ENCODE results near the gene NUP43. TPM values are rescaled to one million over a fixed set of nuclear protein-coding genes. Genes with fewer than 3 reads are reported as not detected.

Gene NUP43
- total RNA-seq, 1 donor from 2014 or later: 54.4 TPM

DNA sequence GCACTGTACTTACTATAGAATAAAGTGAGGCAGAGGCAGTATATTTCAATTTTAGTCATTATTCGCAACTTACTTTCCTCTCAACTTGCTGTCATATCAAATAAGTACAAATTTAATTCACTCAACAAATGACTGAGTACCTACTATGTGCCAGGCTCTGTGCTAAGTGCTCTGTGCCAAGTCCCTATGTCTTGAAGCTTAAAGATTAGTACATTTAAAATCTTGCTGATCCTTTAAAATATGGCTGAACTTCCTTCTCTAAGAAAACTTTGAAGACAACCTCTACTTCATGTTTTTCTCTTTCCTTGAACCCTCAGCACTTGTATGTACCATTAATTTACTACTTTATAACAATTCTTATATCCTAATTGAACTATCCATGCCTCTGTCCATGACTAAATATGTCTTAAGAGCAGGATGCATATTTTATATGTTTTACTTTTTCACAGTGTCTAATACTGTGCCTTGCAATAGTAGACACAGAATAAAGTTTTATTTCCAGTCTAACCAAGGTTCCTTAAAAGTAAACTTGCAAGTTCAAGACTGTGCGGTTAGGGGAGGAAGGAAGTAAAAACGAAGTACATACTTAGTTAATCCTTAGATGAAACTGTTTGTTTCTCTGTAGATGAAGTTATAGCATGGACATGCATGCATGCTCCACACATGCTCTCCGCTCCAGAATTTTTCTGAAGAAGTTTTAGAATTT is 18.4 kb downstream of the NUP43 start:
- no peaks in the 10 kb centered on the region for H3K4me1 Mint-ChIP-seq (ENCODE audit: unreplicated experiment)
- no peak overlapping the region for H3K4me3 Mint-ChIP-seq (ENCODE audit: unreplicated experiment)
- no peaks in the 10 kb centered on the region for H3K9me3 Mint-ChIP-seq (ENCODE audit: unreplicated experiment)
- H3K27me3 Mint-ChIP-seq (ENCODE audit: unreplicated experiment): no peaks in the 10 kb centered on the region
- peaks cover 16% of the 10 kb centered on the region for H3K36me3 Mint-ChIP-seq (ENCODE audit: low read depth, unreplicated experiment)
- no peak overlapping the region for H3K27ac Mint-ChIP-seq (ENCODE audit: unreplicated experiment)
- DNase-seq (ENCODE audit: low spot score): no peak
- TF ChIP-seq, protein P1, sequence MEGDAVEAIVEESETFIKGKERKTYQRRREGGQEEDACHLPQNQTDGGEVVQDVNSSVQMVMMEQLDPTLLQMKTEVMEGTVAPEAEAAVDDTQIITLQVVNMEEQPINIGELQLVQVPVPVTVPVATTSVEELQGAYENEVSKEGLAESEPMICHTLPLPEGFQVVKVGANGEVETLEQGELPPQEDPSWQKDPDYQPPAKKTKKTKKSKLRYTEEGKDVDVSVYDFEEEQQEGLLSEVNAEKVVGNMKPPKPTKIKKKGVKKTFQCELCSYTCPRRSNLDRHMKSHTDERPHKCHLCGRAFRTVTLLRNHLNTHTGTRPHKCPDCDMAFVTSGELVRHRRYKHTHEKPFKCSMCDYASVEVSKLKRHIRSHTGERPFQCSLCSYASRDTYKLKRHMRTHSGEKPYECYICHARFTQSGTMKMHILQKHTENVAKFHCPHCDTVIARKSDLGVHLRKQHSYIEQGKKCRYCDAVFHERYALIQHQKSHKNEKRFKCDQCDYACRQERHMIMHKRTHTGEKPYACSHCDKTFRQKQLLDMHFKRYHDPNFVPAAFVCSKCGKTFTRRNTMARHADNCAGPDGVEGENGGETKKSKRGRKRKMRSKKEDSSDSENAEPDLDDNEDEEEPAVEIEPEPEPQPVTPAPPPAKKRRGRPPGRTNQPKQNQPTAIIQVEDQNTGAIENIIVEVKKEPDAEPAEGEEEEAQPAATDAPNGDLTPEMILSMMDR (IDR thresholded peaks at IDR 0.05; ENCODE audit: unreplicated experiment): no peak

DNA sequence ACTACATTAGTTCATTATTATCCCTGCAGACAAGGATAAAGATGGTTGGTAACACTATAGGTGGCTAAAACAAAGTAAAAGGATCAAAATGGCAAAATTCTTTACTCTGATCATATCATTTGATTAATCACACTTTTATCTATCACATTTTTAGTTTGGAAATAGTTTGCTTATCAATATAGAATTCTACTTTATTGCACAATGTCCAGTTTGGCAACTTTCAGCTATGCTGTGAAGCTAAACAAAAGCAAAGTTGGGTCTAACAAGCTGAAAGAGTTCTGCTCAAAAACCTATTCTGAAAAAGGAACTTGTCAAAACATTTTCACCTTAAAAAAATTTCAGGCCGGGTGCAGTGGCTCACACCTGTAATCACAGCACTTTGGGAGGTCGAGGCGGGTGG is 20.5 kb downstream of the NUP43 start:
- H3K27ac Mint-ChIP-seq (ENCODE audit: unreplicated experiment): no peak overlapping the region
- H3K27me3 Mint-ChIP-seq (ENCODE audit: unreplicated experiment): no peaks in the 10 kb centered on the region
- no peaks in the 10 kb centered on the region for H3K9me3 Mint-ChIP-seq (ENCODE audit: unreplicated experiment)
- no peak overlapping the region for H3K4me3 Mint-ChIP-seq (ENCODE audit: unreplicated experiment)
- no peak for DNase-seq (ENCODE audit: low spot score)
- H3K4me1 Mint-ChIP-seq (ENCODE audit: unreplicated experiment): no peaks in the 10 kb centered on the region
- peaks cover 11% of the 10 kb centered on the region for H3K36me3 Mint-ChIP-seq (ENCODE audit: low read depth, unreplicated experiment)
- TF ChIP-seq, protein P1 (IDR thresholded peaks at IDR 0.05; ENCODE audit: unreplicated experiment): no peak

DNA sequence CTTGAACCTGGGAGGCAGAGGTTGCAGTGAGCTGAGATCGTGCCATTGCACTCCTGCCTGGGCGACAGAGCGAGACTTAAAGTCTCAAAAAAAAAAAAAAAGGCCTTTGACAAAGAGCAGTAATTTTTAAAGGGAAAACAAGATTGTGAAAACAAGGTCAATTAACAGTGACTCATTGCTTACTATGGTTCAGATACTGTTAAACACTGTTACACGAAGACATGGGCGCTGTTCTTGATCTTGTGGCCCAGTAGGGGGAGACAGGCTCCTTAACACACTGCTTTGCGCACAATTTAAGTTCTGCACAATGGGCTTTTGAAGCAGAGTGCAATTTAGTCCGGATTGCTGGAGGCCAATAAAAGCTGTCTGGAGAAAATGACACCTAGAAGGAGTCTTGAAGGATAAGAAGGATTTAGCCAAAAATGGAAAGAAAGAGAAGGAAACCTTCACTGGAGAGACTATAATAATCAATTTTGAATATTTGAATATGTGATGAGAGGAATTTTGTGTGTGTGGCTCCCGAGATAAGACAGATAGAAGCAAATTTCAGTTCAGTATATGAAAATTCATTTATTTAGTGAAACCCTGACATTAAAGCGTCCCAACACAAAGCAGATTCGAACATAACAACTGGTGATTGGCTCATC is 22.4 kb downstream of the NUP43 start:
- Mint-ChIP-seq H3K27ac (ENCODE audit: unreplicated experiment) (peak overlapping the region; percentile 20), H3K36me3 (ENCODE audit: low read depth, unreplicated experiment) (peaks cover 6% of the 10 kb centered on the region), H3K9me3 (ENCODE audit: unreplicated experiment) (no peaks in the 10 kb centered on the region), H3K4me3 (ENCODE audit: unreplicated experiment) (no peak overlapping the region), H3K27me3 (ENCODE audit: unreplicated experiment) (no peaks in the 10 kb centered on the region), H3K4me1 (ENCODE audit: unreplicated experiment) (no peaks in the 10 kb centered on the region)
- TF ChIP-seq, protein P1 (IDR thresholded peaks at IDR 0.05; ENCODE audit: unreplicated experiment): peak; percentile 47
- peak; percentile 21 for DNase-seq (ENCODE audit: low spot score)

DNA sequence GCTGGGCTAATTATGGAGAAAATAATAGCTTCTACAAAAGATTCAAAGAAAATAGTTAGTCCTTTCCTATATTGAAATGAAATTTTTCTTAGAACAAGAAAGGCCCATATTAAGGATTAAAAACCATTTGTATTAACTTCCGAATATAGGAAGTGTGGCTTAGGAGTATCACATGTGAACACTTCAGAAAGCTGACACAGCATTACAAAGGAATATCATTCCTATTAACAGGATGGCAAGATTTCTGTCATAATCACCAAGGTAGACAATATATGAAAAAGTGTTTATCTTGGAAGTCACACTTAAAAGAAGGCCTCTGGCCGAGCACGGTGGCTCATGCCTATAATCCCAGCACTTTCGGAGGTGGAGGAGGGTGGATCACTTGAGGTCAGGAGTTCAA is 23.1 kb downstream of the NUP43 start:
- Mint-ChIP-seq H3K36me3 (ENCODE audit: low read depth, unreplicated experiment) (no peaks in the 10 kb centered on the region), H3K27ac (ENCODE audit: unreplicated experiment) (no peak overlapping the region), H3K4me1 (ENCODE audit: unreplicated experiment) (peaks cover 3% of the 10 kb centered on the region), H3K9me3 (ENCODE audit: unreplicated experiment) (no peaks in the 10 kb centered on the region), H3K27me3 (ENCODE audit: unreplicated experiment) (peaks cover 2% of the 10 kb centered on the region), H3K4me3 (ENCODE audit: unreplicated experiment) (no peak overlapping the region)
- TF ChIP-seq, protein P1 (IDR thresholded peaks at IDR 0.05; ENCODE audit: unreplicated experiment): no peak
- no peak for DNase-seq (ENCODE audit: low spot score)

DNA sequence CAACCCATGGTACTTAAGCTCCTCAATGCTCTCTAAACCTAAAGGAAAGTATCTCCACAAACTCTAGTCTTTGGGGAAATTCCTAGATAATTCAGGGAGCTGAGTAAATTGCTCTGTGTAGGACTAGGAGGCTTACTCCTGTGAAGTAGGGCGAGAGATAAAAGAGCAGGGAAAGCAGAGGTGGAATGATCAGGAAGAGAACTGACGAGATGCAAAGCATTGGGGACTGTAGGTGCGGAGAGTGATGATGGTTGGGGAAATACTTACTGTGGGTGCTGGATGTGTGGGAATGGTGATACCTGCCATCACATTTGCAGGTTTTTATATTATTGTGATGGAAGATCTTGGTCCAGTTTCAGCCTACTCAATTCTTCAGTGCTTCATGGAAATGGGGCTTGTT is 26.8 kb downstream of the NUP43 start:
- H3K4me1 Mint-ChIP-seq (ENCODE audit: unreplicated experiment): peaks cover 20% of the 10 kb centered on the region

More for the DNA sequence above, 26.8 kb downstream of the NUP43 start:
- TF ChIP-seq, protein P1 (IDR thresholded peaks at IDR 0.05; ENCODE audit: unreplicated experiment): no peak
- H3K36me3 Mint-ChIP-seq (ENCODE audit: low read depth, unreplicated experiment): no peaks in the 10 kb centered on the region
- no peak for DNase-seq (ENCODE audit: low spot score)
- H3K27ac Mint-ChIP-seq (ENCODE audit: unreplicated experiment): no peak overlapping the region
- H3K4me3 Mint-ChIP-seq (ENCODE audit: unreplicated experiment): no peak overlapping the region
- no peaks in the 10 kb centered on the region for H3K9me3 Mint-ChIP-seq (ENCODE audit: unreplicated experiment)
- H3K27me3 Mint-ChIP-seq (ENCODE audit: unreplicated experiment): peaks cover 8% of the 10 kb centered on the region

All from endothelial cell (in vitro differentiated cells).